C4-2B (cell line): ENCODE results near the gene TMEM163.

Experiments
- CTCF ChIP-seq: fragments of 450-650 bp; conservative IDR thresholded peaks from 2 replicates; pipeline ENCODE4 v1.5.1; 2017; ENCODE audit warnings: mild to moderate bottlenecking
- ZFX ChIP-seq: fragments of 450-650 bp; IDR thresholded peaks from 2 replicates; pipeline ENCODE4 v1.6.1; 2017

GRCh38 chr2:134718023-134718816 is 580 bp downstream of the TMEM163 start:
- no peak for TF ChIP-seq CTCF
- TF ChIP-seq ZFX = no peak
